ENCODE data around the gene NRN1. TPM values are rescaled to one million over a fixed set of nuclear protein-coding genes. Genes with fewer than 3 reads are reported as not detected.
A peak's percentile ranks its signal among the peaks of the same experiment; 100 is the strongest.

NRN1 gene
- total and polyA plus RNA-seq, 9 donors = 1.8 to 31.9 (median 5.5) TPM

DNA sequence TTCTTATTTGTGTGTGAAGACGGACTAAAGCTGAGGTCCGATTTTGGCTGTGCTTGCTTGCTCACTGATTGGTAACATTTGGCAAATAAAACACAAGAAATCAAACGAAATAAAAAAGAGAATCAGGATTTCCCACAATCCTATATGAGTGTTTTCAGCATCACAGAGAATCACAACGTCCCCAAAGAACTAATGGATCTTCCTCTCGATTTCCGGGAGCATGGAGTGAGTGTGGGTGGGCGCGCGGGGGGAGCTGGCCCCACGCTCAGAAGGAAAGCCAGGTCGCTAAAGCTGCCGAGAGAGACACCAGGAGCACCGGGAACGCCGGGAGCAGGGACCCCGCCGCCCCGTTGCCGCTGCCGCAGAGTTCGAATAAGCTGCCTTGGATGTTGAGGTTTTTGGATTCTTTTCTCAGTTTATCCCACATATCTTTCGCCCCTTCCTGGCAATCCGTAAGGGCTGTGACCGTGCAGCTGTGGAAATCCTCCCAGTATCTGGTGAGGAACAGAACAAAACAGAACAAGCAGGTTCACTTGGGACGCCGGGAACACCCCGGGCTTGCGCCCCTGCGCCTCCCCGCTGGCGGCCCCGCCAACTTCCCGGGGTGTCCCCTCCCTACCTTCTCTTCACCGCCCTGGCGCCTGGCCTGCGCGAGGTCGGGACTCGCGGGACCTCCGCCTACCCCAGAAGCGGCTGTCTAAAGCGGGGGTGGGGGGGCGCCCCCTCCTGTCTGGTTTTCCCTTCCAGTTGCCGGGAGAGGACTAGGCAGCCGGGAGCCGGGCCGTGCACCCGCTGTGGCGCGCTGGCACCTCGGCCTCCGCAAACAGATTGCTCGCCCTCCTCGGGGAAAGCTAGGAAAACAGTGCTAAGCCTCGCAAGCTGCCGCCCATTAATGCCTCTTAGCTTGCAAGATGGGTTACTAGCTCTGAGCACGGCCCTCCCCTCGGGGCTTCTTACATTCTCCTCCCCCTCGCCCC, 7.7 kb downstream of the NRN1 start:
- Histone ChIP-seq H3K4me3 (no peak overlapping the region), H3K36me3 (no peaks in the 10 kb centered on the region), H3K27ac (no peak overlapping the region), H3K4me1 (ENCODE audit: insufficient read depth) (peaks cover 5% of the 10 kb centered on the region), H3K27me3 (no peaks in the 10 kb centered on the region), H3K9me3 (peaks cover 0 to 9% of the 10 kb centered on the region in 2 donors)
- 4 to 19% (median 10%) methylated on average over 59 to 60 of the region's 60 CpGs for WGBS, 3 donors
- no peak for DNase-seq
- no peak for TF ChIP-seq POLR2A (IDR thresholded peaks at IDR 0.05)
- no peak for TF ChIP-seq EP300 (IDR thresholded peaks at IDR 0.05)
- TF ChIP-seq, protein P1, sequence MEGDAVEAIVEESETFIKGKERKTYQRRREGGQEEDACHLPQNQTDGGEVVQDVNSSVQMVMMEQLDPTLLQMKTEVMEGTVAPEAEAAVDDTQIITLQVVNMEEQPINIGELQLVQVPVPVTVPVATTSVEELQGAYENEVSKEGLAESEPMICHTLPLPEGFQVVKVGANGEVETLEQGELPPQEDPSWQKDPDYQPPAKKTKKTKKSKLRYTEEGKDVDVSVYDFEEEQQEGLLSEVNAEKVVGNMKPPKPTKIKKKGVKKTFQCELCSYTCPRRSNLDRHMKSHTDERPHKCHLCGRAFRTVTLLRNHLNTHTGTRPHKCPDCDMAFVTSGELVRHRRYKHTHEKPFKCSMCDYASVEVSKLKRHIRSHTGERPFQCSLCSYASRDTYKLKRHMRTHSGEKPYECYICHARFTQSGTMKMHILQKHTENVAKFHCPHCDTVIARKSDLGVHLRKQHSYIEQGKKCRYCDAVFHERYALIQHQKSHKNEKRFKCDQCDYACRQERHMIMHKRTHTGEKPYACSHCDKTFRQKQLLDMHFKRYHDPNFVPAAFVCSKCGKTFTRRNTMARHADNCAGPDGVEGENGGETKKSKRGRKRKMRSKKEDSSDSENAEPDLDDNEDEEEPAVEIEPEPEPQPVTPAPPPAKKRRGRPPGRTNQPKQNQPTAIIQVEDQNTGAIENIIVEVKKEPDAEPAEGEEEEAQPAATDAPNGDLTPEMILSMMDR (IDR thresholded peaks at IDR 0.05) = no peak
- intact Hi-C loops (cut with DNase I) = no loop called here

DNA sequence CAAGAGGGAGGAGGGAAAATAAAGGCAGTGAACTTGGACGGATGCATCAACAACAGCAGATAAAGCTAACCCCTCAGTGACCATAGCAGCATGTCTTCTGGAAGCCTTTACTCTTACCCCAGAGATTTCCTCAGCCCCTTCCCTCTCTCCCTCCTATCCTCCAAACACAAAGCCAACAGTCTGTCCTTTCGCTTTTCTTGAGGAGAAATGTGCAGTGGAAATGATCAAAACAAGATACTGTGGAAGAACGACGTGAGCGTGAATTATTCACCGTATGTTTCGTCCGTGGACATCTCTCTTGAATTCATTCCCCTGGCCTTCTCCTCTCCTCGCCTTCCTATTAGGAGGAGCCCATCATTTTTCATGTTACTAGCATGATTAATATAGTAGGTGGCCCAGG, 8.5 kb downstream of the NRN1 start:
- TF ChIP-seq, protein P1 (IDR thresholded peaks at IDR 0.05) = no peak
- TF ChIP-seq POLR2A (IDR thresholded peaks at IDR 0.05) = no peak
- TF ChIP-seq EP300 (IDR thresholded peaks at IDR 0.05) = no peak
- WGBS, 3 donors = 25 to 33% (median 31%) methylated on average over 9 of the region's 9 CpGs
- intact Hi-C loops (cut with DNase I) = no loop called here
- no peak for DNase-seq
- Histone ChIP-seq H3K27me3 (no peaks in the 10 kb centered on the region), H3K36me3 (no peaks in the 10 kb centered on the region), H3K9me3 (peaks cover 0 to 9% of the 10 kb centered on the region in 2 donors), H3K27ac (no peak overlapping the region), H3K4me3 (no peak overlapping the region), H3K4me1 (ENCODE audit: insufficient read depth) (peaks cover 5% of the 10 kb centered on the region)

DNA sequence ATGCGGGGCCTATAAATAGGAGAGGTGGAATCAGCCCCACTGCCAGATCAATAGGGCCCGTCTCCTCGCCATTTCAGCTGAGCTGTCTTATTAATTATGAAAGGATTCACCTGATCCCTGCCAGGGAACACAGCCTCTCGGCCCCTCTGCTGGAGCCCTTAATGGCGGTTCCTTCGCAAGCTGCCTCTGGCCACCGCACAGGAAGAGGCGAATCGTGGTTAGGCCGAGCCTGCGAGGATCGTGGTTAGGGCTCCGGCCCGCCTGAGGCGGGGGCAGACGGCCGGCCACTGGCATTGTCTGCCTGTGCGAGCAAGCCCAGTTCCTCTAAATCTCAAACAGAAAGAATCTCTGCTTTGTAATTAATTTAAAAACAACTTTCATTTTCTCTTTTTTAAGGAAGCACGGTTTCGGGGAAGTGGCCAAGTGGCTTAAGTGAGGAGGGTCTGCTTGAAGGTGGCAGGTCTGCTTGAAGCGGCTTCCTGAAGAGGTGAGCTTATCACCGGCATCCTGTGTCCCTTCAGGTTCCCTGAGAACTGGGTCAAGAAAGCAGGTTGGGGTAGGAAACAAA, 9.2 kb downstream of the NRN1 start:
- TF ChIP-seq, protein P1 (IDR thresholded peaks at IDR 0.05) = no peak
- no peak for TF ChIP-seq POLR2A (IDR thresholded peaks at IDR 0.05)
- TF ChIP-seq EP300 (IDR thresholded peaks at IDR 0.05) = no peak
- Histone ChIP-seq H3K4me3 (peak overlapping the region; percentile 55), H3K9me3 (peaks cover 0 to 9% of the 10 kb centered on the region in 2 donors), H3K4me1 (ENCODE audit: insufficient read depth) (peaks cover 5% of the 10 kb centered on the region), H3K27me3 (no peaks in the 10 kb centered on the region), H3K36me3 (no peaks in the 10 kb centered on the region), H3K27ac (no peak overlapping the region)
- no peak for DNase-seq
- WGBS, 3 donors = 11 to 16% (median 15%) methylated on average over 22 of the region's 22 CpGs
- intact Hi-C loops (cut with DNase I) = no loop called here

DNA sequence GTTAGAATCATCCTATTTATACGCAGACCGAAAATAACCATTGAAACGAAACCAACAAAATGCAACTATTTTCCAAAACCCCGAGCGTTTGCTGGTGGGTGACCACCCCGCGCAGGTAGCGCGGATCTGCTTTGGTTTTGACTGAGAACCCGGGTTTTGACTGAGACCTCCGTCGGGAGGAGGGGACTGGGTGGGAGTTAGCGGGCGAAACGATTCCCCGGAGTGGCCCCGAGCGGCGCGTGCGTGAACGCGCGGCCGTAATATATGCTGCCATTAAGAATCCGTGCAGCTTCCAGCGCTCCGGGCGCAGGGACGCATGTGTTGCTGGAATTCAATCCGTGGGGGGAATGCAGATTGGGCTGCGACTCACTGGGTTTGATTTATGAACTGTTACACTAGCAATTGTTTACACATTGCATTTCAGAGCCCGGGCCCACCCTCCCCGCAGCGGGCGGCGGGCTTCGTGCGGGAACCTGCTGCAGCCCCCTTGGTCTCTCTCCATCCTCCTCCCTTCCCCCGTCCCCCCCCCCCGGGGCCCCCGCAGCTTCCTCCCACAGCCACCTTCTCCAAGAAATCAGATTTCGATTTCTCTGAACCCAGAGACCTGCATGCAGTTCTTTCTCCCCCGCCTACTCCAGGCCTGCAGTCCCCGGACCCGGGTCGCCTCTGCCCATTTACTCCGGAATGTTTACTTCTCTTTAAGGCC, 9.9 kb downstream of the NRN1 start:
- TF ChIP-seq EP300 (IDR thresholded peaks at IDR 0.05) = no peak
- TF ChIP-seq, protein P1 (IDR thresholded peaks at IDR 0.05) = no peak
- no peak for TF ChIP-seq POLR2A (IDR thresholded peaks at IDR 0.05)
- WGBS, 3 donors = 2% methylated on average over 47 to 48 of the region's 48 CpGs
- no peaks in the 10 kb centered on the region for H3K36me3 ChIP-seq
- no peak for DNase-seq
- peak overlapping the region; percentile 55 for H3K4me3 ChIP-seq
- H3K27ac ChIP-seq = no peak overlapping the region
- peaks cover 0 to 9% of the 10 kb centered on the region in 2 donors for H3K9me3 ChIP-seq
- intact Hi-C loops (cut with DNase I) = no loop called here
- no peaks in the 10 kb centered on the region for H3K27me3 ChIP-seq
- H3K4me1 ChIP-seq (ENCODE audit: insufficient read depth) = peaks cover 5% of the 10 kb centered on the region
